GM12875 (cell line): ENCODE measurements around the gene RNF208.

Experiments used
- H3K4me3 ChIP-seq: one replicate; pipeline ENCODE4 v1.5.1; 2011; ENCODE audit warnings: low read depth, low read length, control low read depth
- TF ChIP-seq, protein P1 (sequence below): IDR thresholded peaks from 2 replicates; pipeline ENCODE4 v1.5.1; 2011; ENCODE audit warnings: low read depth, mild to moderate bottlenecking, control low read depth, inconsistent platforms, low read length, moderate library complexity, borderline replicate concordance; ENCODE audit not compliant: insufficient read depth

Gene RNF208

DNA sequence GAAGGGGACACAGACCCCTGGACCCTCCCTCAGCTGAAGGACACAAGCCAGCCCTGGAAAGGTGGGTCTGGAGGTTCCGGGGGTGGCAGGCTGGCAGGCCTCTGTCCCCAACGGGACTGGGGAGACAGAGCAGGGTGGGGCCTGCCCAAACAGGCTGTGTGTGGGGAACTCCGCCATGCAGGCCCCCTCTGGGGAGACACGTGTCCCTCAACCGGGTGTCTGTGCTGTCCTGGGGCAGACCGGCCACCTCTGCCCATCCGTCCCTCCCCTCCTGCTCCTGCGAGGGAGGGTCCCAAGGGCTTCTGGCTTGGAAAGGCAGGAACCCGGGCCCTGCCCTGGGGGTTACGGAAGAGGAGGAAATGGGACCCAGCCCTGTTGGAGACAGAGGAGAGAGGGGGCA is 10.1 kb upstream of the RNF208 start:
- no peak overlapping the region for H3K4me3 ChIP-seq
- TF ChIP-seq, protein P1, sequence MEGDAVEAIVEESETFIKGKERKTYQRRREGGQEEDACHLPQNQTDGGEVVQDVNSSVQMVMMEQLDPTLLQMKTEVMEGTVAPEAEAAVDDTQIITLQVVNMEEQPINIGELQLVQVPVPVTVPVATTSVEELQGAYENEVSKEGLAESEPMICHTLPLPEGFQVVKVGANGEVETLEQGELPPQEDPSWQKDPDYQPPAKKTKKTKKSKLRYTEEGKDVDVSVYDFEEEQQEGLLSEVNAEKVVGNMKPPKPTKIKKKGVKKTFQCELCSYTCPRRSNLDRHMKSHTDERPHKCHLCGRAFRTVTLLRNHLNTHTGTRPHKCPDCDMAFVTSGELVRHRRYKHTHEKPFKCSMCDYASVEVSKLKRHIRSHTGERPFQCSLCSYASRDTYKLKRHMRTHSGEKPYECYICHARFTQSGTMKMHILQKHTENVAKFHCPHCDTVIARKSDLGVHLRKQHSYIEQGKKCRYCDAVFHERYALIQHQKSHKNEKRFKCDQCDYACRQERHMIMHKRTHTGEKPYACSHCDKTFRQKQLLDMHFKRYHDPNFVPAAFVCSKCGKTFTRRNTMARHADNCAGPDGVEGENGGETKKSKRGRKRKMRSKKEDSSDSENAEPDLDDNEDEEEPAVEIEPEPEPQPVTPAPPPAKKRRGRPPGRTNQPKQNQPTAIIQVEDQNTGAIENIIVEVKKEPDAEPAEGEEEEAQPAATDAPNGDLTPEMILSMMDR: no peak

DNA sequence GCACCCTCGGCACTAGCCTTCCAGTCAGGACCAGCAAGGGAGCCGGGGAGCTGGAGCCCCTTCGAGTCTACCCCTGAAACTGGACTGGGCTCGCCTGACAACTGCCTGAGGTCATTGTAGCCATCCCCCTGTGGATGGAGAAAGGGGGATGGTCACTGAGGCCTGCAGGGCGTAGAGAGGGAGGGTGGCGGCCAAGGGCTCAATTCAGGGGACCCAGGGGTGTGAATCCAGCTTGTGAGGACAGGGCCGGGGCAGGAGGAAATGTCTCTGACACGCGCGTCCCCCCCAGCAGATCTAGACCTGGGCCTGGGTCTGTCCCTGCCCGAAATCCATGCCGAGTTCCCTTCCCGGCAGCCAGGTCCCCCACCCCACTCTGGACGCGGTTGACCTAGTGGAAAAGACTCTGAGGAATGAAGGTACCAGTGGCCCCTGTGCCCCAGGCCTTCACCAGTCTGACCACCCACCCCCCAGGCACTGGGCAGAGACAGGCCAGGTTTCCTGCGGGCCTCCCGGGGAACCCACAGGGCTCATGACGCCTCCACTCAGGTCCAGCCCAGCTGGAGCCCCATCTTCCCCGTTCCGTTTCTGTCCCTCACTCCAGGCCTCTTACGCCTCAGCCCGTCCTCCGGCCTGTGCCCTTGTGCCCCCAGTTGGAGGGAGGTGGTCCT is 9.5 kb upstream of the RNF208 start:
- TF ChIP-seq, protein P1: no peak
- no peak overlapping the region for H3K4me3 ChIP-seq

DNA sequence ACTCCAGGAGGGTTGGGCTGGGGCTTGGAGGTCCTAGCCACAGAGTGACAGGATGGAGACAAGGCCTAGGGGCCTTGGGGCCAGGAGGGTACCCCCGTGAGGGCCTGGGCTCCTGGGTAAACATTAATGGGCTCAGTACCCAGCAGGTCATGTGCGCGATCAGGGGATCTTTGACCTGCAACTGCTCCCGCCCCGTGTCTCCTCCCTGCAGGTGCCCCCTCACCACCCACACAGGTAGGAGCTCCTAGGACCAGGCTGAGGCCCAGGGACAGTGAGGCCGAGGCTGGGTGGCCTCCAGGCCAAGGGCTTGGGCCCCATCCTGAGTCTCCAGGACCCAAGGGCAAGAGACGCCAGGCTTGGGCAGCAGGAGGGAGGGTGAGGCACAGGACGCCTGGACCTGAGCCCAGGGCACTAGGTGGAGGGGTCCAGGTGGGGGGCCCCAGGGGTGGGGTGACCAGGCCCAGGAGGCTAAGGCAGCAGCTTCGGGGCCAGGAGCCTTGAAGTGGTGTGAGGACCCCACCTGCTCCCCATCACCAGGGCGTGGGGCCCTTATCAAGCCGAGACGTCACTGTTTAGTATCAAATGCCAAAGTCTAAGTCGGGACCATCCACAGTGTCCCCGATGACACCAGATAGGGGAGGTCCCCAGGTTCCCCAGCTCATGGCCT is 8.8 kb upstream of the RNF208 start, which contains the start of gene SLC34A3:
SLC34A3 (plus strand) TSS at position 197 of the 667 bp plus-strand sequence. CDS start 802 bp downstream, outside the sequence.
- no peak within 1 kb of the TSS for H3K4me3 ChIP-seq
- TF ChIP-seq, protein P1: no peak

DNA sequence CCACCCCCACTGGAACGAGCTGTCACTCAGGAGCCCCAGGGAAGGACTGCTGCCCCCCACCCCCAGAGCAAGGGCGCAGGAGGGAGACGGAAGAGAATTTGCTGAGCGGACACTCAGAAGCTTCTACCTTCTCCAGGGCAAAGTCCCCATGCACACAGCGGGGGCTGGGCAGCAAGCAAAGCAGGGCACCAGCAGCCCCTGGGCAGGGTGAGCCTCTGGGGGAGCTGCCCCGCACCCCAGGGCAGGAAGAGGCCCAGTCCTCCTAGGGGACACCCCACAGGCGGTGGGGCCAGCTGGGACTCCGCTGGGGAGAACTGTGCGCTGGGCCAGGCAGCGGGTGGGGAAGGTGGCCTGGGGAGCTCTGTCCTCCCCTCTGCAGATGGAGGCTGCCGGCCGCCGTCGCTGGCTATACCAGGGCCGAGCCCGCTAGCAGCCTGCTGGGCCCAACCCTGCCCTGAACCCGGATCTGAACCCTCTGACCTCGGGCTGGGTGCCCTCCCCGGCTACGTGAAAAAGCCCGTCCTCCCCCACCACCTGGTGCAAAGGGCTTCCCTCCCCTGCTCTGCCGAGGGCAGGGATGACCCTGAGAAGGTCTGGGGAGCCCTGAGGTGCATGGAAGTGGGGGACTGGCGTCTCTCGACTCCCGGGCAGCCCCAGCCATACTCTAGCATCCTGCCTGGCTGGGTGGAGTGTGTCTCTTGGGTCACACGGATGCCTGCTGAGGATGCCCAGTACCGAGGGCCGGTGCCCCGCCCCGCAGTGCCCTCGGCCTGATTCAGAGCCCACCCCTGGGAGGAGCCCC is 8.1 kb upstream of the RNF208 start:
- TF ChIP-seq, protein P1: no peak
- no peak overlapping the region for H3K4me3 ChIP-seq

DNA sequence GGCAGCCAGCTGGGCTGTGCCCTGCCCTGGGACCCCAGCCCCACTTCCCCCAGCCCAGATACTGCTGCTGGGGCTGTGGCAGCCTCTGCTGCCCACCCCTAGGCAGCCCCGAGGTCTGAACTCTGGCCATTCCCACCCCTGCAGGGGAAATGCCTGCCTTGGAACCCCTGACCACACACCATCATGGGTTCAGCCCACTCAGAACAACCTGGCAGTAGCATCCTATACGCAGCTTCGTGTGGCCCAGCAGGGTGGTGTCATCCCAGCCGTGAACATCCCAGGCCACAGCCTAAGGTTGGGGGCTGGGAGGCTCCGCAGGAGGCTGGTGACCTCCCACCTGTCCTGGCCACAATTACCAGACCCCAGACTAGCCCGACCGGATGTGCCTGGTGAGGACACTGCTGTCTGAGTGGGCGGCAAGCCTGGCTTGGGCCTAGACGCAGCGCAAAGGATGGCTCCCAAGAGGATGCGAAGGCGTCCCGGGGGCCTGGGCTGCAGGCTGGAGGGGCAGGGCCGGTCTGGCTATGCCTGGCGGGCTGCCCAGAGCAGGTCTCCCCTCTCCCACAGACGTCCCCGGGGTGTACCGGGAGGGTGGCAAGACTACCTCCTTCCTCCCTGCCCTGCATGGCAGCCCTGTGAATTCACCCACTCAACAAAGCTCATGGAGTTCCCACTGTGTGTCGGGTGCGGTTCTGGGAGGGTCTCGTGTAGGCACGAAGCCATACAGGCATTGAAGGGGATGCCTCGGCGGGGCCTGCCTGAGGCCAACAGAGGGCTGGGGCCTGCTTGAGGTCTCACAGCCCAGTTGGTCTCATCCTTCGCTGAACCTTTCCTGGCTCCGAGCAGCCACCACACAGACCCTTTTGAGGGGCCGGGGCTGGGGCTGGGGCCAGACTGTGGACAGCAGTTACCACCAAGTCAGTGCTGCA is 7.2 kb upstream of the RNF208 start:
- H3K4me3 ChIP-seq: no peak overlapping the region
- TF ChIP-seq, protein P1: no peak

DNA sequence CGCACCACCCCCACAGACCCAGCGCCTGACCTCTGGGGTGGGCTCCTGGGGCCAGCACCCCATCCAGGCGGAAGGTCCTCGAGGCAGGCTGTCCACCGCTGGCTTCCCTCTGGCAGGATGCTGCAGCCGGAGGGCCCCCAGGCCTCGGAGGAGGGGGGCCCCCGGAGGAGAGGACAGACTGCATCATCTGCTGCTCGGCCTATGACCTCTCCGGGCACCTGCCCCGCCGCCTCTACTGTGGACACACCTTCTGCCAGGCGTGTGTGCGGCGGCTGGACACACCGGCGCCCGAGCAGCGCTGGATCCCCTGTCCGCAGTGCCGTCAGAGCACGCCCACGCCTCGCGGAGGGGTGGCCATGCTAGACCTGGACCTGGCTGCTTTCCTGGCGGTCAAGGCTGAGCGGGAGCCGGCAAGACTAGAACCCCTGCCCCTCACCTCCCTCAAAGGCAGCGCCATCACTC is 6.5 kb upstream of the RNF208 start:
- TF ChIP-seq, protein P1: no peak
- no peak overlapping the region for H3K4me3 ChIP-seq
